ENCODE results near the gene PHF2.

Gene PHF2

GRCh38 chr9:93681269-93682154, 105.1 kb downstream of the PHF2 start:
- no peaks in the 10 kb centered on the region for H3K27me3 ChIP-seq (ENCODE audit: insufficient read depth, poor library complexity, severe bottlenecking)
- no peak for DNase-seq (ENCODE audit: low read depth in 1 of 2, low spot score in 1 of 2)
- no peak overlapping the region for H3K27ac ChIP-seq (replicated peaks)
- no peak overlapping the region for H3K4me3 ChIP-seq (replicated peaks; ENCODE audit: insufficient read depth, low read length)
- TF ChIP-seq POLR2AphosphoS5 (IDR thresholded peaks at IDR 0.05; ENCODE audit: low read depth) = no peak

- no peak for TF ChIP-seq POLR2AphosphoS5 (IDR thresholded peaks at IDR 0.05; ENCODE audit: low read depth)
- TF ChIP-seq CTCF (IDR thresholded peaks at IDR 0.05; ENCODE audit: insufficient read depth, low read length) = peak; percentile 45
- peak; percentile 10 to 64 for DNase-seq (ENCODE audit: low read depth in 1 of 2, low spot score in 1 of 2)
- no peaks in the 10 kb centered on the region for H3K27me3 ChIP-seq (ENCODE audit: insufficient read depth, poor library complexity, severe bottlenecking)
- no peak overlapping the region for H3K27ac ChIP-seq (replicated peaks)
- no peak overlapping the region for H3K4me3 ChIP-seq (replicated peaks; ENCODE audit: insufficient read depth, low read length)
Measured at GRCh38 chr9:93682155-93682968, 106.0 kb downstream of the PHF2 start.

GRCh38 chr9:93683331-93684134, 107.1 kb downstream of the PHF2 start:
- DNase-seq (ENCODE audit: low read depth in 1 of 2, low spot score in 1 of 2) = no peak
- H3K27ac ChIP-seq (replicated peaks) = no peak overlapping the region
- H3K27me3 ChIP-seq (ENCODE audit: insufficient read depth, poor library complexity, severe bottlenecking) = no peaks in the 10 kb centered on the region
- H3K4me3 ChIP-seq (replicated peaks; ENCODE audit: insufficient read depth, low read length) = no peak overlapping the region
- TF ChIP-seq GABPA (IDR thresholded peaks at IDR 0.05; ENCODE audit: low read depth) = no peak
- TF ChIP-seq POLR2AphosphoS5 (IDR thresholded peaks at IDR 0.05; ENCODE audit: low read depth) = no peak
- no peak for TF ChIP-seq REST (IDR thresholded peaks at IDR 0.05; ENCODE audit: insufficient replicate concordance, low read depth)
- no peak for TF ChIP-seq SPI1 (IDR thresholded peaks at IDR 0.05; ENCODE audit: borderline replicate concordance, low read depth)
- no peak for TF ChIP-seq CTCF (IDR thresholded peaks at IDR 0.05; ENCODE audit: insufficient read depth, low read length)

- no peaks in the 10 kb centered on the region for H3K27me3 ChIP-seq (ENCODE audit: insufficient read depth, poor library complexity, severe bottlenecking)
- no peak overlapping the region for H3K27ac ChIP-seq (replicated peaks)
- H3K4me3 ChIP-seq (replicated peaks; ENCODE audit: insufficient read depth, low read length) = no peak overlapping the region
- TF ChIP-seq REST (IDR thresholded peaks at IDR 0.05; ENCODE audit: insufficient replicate concordance, low read depth) (no peak), GABPA (IDR thresholded peaks at IDR 0.05; ENCODE audit: low read depth) (no peak), POLR2AphosphoS5 (IDR thresholded peaks at IDR 0.05; ENCODE audit: low read depth) (no peak), CTCF (IDR thresholded peaks at IDR 0.05; ENCODE audit: insufficient read depth, low read length) (no peak), SPI1 (IDR thresholded peaks at IDR 0.05; ENCODE audit: borderline replicate concordance, low read depth) (no peak)
- DNase-seq (ENCODE audit: low read depth in 1 of 2, low spot score in 1 of 2) = no peak
Measured at GRCh38 chr9:93684161-93684765, 107.9 kb downstream of the PHF2 start.
